IPS-15b (cell line): ENCODE measurements around the gene RRP1B.
"Not testable (repeated sequence)": the region's sequence is repeated elsewhere in the genome, so short reads cannot be mapped to it uniquely, and the experiment has no call there.

Experiments used
- H3K27me3 ChIP-seq: one replicate; pipeline ENCODE4 v1.6.1; 2013; ENCODE audit warnings: low read length; ENCODE audit not compliant: control insufficient read depth, insufficient read depth
- H3K36me3 ChIP-seq: one replicate; pipeline ENCODE4 v1.6.1; 2013; ENCODE audit warnings: low read length; ENCODE audit not compliant: control insufficient read depth, insufficient read depth
- H3K4me1 ChIP-seq: one replicate; pipeline ENCODE4 v1.6.1; 2013; ENCODE audit warnings: mild to moderate bottlenecking, low read length; ENCODE audit not compliant: control insufficient read depth, insufficient read depth
- H3K4me3 ChIP-seq: one replicate; pipeline ENCODE4 v1.5.1; 2013; ENCODE audit warnings: low read depth, low read length
- H3K9ac ChIP-seq: one replicate; pipeline ENCODE4 v1.6.1; 2013; ENCODE audit warnings: low read depth, mild to moderate bottlenecking, low read length
- H3K9me3 ChIP-seq: one replicate; pipeline ENCODE4 v1.6.1; 2013; ENCODE audit warnings: mild to moderate bottlenecking, low read length; ENCODE audit not compliant: control insufficient read depth, insufficient read depth

RRP1B gene

DNA sequence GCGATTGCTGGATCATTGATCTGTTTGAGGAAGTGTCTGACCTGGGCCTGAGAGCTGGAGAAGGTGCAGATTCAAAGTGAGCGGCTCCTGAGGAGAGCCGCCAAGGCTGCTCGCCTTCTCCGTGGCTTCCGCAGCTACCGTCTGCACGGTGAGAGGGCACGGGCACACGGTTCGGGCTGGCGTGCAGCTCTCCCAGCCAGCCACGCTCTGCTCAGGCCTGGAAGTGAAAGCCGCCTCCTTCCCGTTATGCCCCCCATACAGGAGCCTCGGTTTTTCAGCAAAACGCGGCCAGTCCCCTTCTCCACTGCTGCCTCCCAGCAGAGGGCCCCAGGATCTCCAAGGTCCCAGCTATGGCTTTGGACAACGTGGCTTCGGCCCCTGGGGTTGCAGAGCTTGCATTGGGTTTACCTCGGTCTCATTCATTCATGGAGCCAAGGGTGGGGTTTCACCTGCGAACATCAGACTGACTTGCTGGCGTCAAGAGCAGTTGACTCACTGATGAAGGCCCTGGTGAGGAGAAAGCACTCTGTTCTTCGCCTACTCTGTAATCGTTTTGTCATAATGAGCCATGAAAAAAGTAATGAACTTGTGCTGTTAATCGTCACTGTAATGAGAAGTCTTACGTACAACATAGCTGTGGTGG, 35.2 kb downstream of the RRP1B start:
- no peaks in the 10 kb centered on the region for H3K9me3 ChIP-seq
- peaks cover 43% of the 10 kb centered on the region for H3K36me3 ChIP-seq
- H3K9ac ChIP-seq = no peak overlapping the region
- no peaks in the 10 kb centered on the region for H3K27me3 ChIP-seq
- H3K4me3 ChIP-seq = no peak overlapping the region
- H3K4me1 ChIP-seq = no peaks in the 10 kb centered on the region

DNA sequence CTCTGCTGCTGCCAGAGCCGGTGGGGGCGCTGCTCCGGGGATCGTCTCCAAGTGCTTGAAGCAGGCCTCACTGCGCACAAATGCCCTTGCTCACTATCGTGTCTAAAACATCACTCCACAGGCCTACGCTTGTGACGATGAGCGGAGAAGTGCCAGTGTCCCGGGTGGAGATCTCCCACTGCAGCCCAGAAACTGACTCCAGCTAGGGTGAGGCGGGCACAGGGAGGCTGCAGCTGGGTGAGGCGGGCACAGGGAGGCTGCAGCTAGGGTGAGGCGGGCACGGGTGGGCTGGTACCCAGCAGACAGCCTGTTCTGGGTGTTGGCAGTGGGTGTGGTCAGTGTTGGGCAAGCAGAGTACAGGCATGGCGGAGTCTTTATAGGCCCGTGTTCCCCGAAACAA, 36.9 kb downstream of the RRP1B start:
- no peak overlapping the region for H3K4me3 ChIP-seq
- H3K27me3 ChIP-seq = no peaks in the 10 kb centered on the region
- no peaks in the 10 kb centered on the region for H3K4me1 ChIP-seq
- H3K9ac ChIP-seq = no peak overlapping the region
- no peaks in the 10 kb centered on the region for H3K9me3 ChIP-seq
- peaks cover 27% of the 10 kb centered on the region for H3K36me3 ChIP-seq

DNA sequence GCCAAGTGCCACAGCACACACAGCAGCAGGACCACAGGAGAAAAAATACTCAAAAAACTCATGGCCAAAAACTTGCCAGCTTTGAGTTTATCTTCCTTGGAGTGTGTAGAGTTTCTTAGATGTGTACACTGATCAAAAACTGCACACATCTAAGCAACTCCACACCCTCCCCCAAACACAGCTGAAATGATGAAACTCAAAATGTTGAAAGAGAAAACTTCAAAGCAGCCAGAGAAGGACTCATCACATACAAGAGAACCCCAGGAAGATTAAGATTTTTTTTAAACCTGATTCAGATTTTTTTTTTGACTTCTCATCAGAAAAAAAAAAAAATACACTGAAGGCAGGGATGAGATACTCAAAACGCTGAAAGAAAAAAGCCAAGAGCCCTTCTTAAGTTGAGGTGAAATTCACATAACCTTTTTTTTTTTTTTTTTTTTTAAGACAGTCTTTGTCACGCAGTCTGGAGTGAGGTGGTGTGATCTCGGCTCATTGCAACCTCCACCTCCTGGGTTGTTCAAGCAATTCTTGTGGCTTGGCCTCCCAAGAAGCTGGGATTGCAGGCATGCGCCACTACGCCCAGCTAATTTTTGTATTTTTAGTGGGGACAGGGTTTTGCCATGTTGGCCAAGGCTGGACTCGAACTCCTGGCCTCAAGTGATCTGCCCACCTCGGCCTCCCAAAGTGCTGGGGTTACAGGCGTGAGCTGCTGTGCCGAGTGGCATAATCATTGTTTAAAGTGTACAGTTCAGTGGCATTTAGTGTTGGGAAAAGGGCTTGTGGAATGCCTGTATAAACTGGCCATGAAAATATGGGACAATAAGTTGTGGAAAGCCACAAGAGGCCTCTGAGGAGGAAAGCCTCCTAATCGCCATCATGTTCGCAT, 38.6 kb downstream of the RRP1B start:
- Histone ChIP-seq H3K4me1 (no peaks in the 10 kb centered on the region), H3K4me3 (no peak overlapping the region), H3K27me3 (no peaks in the 10 kb centered on the region), H3K9me3 (no peaks in the 10 kb centered on the region), H3K36me3 (peaks cover 16% of the 10 kb centered on the region), H3K9ac (no peak overlapping the region)

DNA sequence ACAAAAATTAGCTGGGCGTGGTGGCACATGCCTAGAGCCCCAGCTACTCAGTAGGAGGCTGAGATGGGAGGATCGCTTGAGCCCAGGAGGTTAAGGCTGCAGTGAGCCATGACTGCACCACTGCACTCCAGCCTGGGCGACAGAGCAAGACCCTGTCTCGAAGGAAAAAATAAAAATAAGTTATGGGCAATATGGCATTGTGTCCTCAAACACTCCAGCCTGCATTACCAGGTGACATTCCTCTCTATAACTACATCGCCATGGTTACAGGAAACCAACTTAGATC, 40.1 kb downstream of the RRP1B start:
- not testable (repeated sequence) for H3K36me3 ChIP-seq, H3K9ac ChIP-seq, H3K4me3 ChIP-seq, H3K9me3 ChIP-seq, H3K4me1 ChIP-seq, H3K27me3 ChIP-seq

DNA sequence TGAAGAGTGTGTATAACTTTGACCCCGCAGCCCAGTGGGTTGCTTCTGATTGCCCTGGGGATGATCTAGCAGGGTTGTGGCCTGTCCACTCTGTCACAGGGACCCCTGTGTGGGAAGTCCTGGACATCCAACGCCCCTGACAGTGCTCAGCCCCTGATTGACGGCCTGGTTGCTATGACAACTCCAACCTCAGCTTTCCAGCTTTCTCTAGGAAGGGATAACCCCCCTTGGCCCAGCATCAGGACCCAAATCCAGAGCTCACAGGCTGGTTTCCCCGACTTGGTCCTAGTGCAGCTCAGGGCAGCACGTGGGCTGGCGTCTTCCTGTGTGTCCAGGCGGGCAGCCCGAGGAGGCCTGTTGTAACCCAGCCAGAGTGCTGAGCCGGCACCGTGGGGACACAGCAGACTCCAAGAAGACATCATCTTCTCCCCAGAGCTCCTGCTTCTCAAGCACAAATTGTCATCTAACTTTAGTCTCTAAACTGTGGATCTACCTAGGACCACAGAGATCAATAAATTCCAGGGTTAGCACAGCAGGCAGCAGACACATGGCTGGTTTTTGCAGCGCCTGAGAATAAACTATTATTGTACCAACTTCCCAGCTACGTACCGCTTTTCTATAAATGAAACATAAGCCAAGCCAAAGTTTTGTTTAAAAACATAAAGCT, 40.7 kb downstream of the RRP1B start:
- Histone ChIP-seq H3K36me3 (peaks cover 3% of the 10 kb centered on the region), H3K27me3 (no peaks in the 10 kb centered on the region), H3K4me3 (no peak overlapping the region), H3K4me1 (no peaks in the 10 kb centered on the region), H3K9me3 (no peaks in the 10 kb centered on the region), H3K9ac (no peak overlapping the region)

DNA sequence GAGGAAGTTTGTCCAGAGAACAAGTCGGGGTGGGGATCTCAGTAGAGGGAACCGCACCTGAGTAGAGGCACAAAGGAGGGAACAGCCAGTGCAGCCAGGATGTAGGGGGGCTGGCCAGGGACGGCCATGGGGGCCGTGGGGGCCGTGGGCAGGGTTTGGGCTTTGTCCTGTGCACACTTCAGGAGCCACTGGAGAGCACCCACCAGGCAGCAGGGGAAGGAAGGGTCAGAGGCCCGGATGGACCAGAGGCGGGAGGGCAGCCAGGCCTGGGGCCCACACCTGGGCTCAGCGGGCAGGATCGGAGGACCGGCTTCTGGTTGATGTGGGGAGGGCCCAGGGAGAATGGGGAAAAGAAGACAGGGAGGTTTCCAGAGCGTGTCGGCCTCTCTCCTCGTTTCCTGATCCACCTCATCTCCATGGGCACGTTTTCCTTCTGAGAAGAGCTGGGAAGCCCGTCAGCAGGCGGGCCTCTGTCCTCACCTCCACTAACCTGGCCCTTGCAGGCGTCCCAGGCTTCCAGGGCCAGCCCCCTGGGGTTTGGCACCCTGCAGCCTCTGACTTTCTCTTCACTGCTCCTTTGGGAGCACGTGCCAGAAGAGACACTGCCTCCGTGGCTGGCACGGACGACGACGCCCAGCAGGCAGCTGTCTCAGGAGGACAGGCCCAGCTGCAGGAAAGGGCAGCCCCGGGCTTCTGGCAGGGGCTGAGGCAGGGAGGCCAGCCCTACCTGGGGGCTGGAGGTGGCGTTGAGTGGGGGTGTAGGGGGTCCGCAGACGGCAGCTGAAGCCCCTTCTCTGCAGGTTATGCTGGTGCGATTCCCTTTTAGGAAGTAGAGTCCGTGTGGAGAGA, 42.8 kb downstream of the RRP1B start:
- H3K36me3 ChIP-seq = no peaks in the 10 kb centered on the region
- no peak overlapping the region for H3K4me3 ChIP-seq
- no peaks in the 10 kb centered on the region for H3K4me1 ChIP-seq
- H3K9ac ChIP-seq = no peak overlapping the region
- no peaks in the 10 kb centered on the region for H3K9me3 ChIP-seq
- H3K27me3 ChIP-seq = no peaks in the 10 kb centered on the region

DNA sequence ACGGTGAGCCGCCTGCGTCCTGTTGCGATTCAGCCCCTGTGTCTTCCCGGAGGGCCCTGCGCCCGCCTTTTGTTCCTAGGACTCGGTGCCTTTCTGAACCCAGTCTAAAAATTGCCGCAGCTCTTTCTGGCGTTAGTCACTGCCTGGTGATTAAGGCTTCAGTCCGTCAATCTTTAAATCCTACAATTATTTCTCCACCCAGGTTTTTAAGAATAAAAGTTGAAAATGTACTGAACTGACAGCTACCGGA, 43.4 kb downstream of the RRP1B start:
- no peak overlapping the region for H3K4me3 ChIP-seq
- H3K9me3 ChIP-seq = no peaks in the 10 kb centered on the region
- no peaks in the 10 kb centered on the region for H3K36me3 ChIP-seq
- H3K9ac ChIP-seq = no peak overlapping the region
- H3K4me1 ChIP-seq = no peaks in the 10 kb centered on the region
- no peaks in the 10 kb centered on the region for H3K27me3 ChIP-seq

DNA sequence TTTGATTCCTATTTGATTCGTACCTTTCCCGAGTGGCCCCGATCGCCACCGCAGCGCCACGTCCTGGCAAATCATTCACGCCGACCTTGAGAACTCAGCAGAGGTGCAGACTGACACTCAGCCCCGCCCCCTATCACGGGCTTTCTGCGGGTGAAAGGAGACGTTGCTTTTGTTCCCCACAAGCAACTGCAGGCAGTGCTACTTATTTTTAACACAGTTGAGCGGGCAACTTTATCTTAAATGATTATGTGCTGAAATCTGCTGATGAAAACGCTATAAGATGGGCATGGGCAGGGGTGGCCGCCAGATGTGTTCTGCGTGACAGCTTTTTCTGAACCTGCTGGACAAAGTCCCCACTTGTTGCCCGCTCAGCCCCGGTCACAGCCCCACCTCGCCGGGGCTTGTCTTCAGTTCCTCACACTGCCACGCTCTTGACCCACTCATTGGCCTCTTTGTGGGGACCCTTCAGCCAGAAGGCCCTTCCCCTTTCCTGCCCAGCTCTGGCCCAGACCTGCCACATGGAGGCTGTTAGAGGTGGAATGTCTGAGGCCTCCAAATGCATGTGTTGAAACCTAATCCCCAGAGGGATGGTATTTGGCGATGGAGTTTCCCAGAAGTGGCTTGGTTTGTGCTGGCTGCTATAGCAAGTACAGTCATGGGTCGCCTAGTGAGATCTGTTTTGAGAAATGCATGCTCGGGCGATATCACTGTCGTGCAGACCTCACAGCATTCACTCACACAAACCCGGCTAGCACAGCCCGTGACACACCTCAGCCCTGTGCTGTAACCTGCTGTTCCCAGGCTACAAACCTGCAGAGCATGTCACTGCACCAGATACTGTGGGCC, 43.9 kb downstream of the RRP1B start:
- no peaks in the 10 kb centered on the region for H3K36me3 ChIP-seq
- H3K4me1 ChIP-seq = no peaks in the 10 kb centered on the region
- H3K4me3 ChIP-seq = no peak overlapping the region
- no peaks in the 10 kb centered on the region for H3K9me3 ChIP-seq
- H3K9ac ChIP-seq = no peak overlapping the region
- H3K27me3 ChIP-seq = no peaks in the 10 kb centered on the region

DNA sequence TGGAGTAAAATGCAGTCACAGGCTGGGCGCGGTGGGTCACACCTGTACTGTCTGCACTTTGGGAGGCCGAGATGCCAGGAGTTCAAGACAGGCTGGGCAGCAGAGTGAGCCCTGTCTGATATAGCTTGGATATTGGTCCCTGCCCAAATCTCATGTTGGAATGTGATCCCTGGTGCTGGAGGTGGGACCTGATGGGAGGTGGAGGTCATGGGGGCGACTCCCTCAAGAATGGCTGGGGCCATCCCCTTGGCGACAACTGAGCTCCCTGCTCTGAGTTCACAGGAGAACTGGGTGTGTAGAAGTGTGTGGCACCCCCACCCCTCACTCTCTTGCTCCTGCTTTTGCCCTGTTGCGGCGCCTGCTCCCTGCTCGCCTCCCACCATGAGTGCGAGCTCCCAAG, 48.1 kb downstream of the RRP1B start:
- Histone ChIP-seq H3K4me1 (peaks cover 4% of the 10 kb centered on the region), H3K9me3 (no peaks in the 10 kb centered on the region), H3K27me3 (no peaks in the 10 kb centered on the region), H3K9ac (no peak overlapping the region), H3K36me3 (no peaks in the 10 kb centered on the region), H3K4me3 (no peak overlapping the region)

DNA sequence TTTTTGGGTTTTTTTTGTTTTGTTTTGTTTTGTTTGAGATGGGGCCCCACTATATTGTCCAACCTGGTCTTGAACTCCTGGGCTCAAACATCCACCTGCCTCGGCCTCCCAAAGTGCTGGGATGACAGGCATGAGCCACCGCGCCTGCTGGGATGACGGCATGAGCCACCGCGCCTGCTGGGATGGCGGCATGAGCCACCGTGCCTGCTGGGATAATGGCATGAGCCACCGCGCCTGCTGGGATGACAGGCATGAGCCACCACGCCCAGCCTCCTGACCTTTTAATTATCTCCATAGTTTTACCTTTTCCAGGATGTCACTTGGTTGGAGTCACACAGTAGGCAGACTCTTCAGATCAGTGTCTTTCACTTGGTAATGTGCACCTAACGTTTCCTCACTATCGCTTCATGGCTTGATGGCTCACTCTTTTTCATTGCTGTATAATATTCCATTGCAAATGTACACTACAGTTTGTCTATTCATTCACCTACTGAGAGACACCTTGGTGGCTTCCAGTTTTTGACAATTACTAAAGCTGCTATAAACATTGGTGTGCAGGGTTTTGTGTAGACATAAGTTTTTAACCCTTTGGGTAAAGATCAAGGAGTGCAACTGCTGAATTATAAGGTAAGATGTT, 49.5 kb downstream of the RRP1B start:
- no peaks in the 10 kb centered on the region for H3K27me3 ChIP-seq
- H3K9me3 ChIP-seq = no peaks in the 10 kb centered on the region
- no peaks in the 10 kb centered on the region for H3K36me3 ChIP-seq
- H3K4me3 ChIP-seq = no peak overlapping the region
- H3K9ac ChIP-seq = no peak overlapping the region
- H3K4me1 ChIP-seq = peaks cover 8% of the 10 kb centered on the region
